Progenitor cell of endocrine pancreas (in vitro differentiated cells): ENCODE data around the gene TPM1. TPM values are rescaled to one million over a fixed set of nuclear protein-coding genes. Genes with fewer than 3 reads are reported as not detected.

ENCODE experiments used
- DNase-seq: peaks from one replicate; pipeline ENCODE4 v3.0.0; 2021; ENCODE audit warnings: low spot score; ENCODE audit not compliant: unreplicated experiment
- H3K27ac Mint-ChIP-seq: 2 replicates; pipeline ENCODE4 v1.8.0; 2021; ENCODE audit warnings: mild to moderate bottlenecking, moderate library complexity, mixed read lengths
- H3K27me3 Mint-ChIP-seq: 2 replicates; pipeline ENCODE4 v1.8.0; 2021; ENCODE audit warnings: mixed read lengths
- H3K36me3 Mint-ChIP-seq: 2 replicates; pipeline ENCODE4 v1.8.0; 2022; ENCODE audit warnings: mixed read lengths; ENCODE audit not compliant: insufficient read depth
- H3K4me1 Mint-ChIP-seq: 2 replicates; pipeline ENCODE4 v1.8.0; 2021; ENCODE audit warnings: low read depth, mixed read lengths
- H3K4me3 Mint-ChIP-seq: 2 replicates; pipeline ENCODE4 v1.8.0; 2021; ENCODE audit warnings: low read depth, mild to moderate bottlenecking, moderate library complexity, mixed read lengths
- H3K9me3 Mint-ChIP-seq: 2 replicates; pipeline ENCODE4 v1.8.0; 2021; ENCODE audit warnings: low read depth, mixed read lengths
- total RNA-seq: library from RNA; stranded (reverse); gene quantifications from 2 replicates; pipeline ENCODE4 v1.2.1, GENCODE V29; 2021
- TF ChIP-seq, protein P1 (sequence below): fragments of 200-600 bp; sonication (generic); IDR thresholded peaks from one replicate; pipeline ENCODE4 v1.5.0; 2021; ENCODE audit warnings: antibody characterized with exemption, mild to moderate bottlenecking; ENCODE audit not compliant: unreplicated experiment

TPM1 gene
- total RNA-seq, 1 donor from 2014 or later = 284 TPM

- H3K9me3 Mint-ChIP-seq = no peaks in the 10 kb centered on the region
- peaks cover 12% of the 10 kb centered on the region for H3K36me3 Mint-ChIP-seq
- H3K4me1 Mint-ChIP-seq = peaks cover 24% of the 10 kb centered on the region
- TF ChIP-seq, protein P1, sequence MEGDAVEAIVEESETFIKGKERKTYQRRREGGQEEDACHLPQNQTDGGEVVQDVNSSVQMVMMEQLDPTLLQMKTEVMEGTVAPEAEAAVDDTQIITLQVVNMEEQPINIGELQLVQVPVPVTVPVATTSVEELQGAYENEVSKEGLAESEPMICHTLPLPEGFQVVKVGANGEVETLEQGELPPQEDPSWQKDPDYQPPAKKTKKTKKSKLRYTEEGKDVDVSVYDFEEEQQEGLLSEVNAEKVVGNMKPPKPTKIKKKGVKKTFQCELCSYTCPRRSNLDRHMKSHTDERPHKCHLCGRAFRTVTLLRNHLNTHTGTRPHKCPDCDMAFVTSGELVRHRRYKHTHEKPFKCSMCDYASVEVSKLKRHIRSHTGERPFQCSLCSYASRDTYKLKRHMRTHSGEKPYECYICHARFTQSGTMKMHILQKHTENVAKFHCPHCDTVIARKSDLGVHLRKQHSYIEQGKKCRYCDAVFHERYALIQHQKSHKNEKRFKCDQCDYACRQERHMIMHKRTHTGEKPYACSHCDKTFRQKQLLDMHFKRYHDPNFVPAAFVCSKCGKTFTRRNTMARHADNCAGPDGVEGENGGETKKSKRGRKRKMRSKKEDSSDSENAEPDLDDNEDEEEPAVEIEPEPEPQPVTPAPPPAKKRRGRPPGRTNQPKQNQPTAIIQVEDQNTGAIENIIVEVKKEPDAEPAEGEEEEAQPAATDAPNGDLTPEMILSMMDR = no peak
- no peak overlapping the region for H3K27ac Mint-ChIP-seq
- H3K4me3 Mint-ChIP-seq = no peak overlapping the region
- DNase-seq = no peak
- H3K27me3 Mint-ChIP-seq = peaks cover 9% of the 10 kb centered on the region
These were observed 30.3 kb downstream of the TPM1 start for GRCh38 chr15:63072809-63073277.

- no peak for DNase-seq
- H3K4me3 Mint-ChIP-seq = no peak overlapping the region
- no peaks in the 10 kb centered on the region for H3K9me3 Mint-ChIP-seq
- peak overlapping the region; percentile 60 for H3K27ac Mint-ChIP-seq
- peaks cover 25% of the 10 kb centered on the region for H3K4me1 Mint-ChIP-seq
- H3K27me3 Mint-ChIP-seq = peaks cover 9% of the 10 kb centered on the region
- TF ChIP-seq, protein P1 = no peak
- peaks cover 7% of the 10 kb centered on the region for H3K36me3 Mint-ChIP-seq
These were observed 31.1 kb downstream of the TPM1 start for GRCh38 chr15:63073497-63074172.

DNA sequence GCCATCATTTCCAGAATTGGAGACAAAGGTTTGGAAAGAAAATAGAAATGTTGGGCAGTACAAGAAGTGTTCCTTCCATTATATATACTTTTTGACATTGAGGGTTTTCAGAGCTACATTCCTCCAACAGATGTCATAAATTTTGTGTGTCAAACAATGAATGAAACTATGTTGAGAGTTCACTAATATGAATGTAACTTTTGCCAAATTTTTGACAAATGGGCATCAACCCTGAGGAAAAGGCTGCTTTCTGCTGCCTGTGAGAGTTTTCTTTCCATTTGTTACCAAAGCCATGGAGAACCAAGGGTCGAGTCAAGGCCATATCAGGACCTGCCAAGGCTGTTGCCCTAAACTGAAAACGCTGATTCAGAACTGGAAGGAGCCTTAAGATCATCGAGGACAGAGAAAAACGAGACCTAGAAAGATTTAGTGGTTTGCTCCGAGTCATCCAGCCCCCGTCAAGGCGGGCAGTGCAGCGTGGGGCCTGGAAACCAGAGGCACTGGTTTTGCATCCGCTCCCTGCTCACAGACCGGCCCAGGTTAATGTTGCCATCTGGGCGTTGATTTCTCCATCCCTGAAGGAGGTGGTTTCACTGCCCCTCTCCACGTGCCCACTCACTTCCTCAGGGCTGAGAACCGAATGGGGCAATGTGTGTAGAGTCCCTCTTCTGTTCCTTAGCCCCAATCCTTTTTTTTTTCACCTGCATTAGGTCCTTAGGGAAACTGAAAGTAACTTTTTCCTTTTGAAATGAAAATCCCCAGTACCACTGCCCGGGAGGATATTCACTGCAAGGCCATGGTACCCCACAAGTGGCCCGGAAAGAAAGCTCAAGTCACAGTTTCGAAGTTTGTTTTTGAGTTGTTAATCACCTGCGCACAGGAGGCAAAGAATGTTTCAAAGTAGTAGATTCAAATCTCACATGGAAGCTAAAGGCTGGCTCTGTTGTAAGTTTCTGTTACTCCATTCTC, 32.8 kb downstream of the TPM1 start:
- peaks cover 28% of the 10 kb centered on the region for H3K4me1 Mint-ChIP-seq
- no peak for DNase-seq
- TF ChIP-seq, protein P1 = no peak
- no peak overlapping the region for H3K4me3 Mint-ChIP-seq
- H3K9me3 Mint-ChIP-seq = no peaks in the 10 kb centered on the region
- H3K27me3 Mint-ChIP-seq = peaks cover 9% of the 10 kb centered on the region
- peaks cover 3% of the 10 kb centered on the region for H3K36me3 Mint-ChIP-seq
- H3K27ac Mint-ChIP-seq = no peak overlapping the region

DNA sequence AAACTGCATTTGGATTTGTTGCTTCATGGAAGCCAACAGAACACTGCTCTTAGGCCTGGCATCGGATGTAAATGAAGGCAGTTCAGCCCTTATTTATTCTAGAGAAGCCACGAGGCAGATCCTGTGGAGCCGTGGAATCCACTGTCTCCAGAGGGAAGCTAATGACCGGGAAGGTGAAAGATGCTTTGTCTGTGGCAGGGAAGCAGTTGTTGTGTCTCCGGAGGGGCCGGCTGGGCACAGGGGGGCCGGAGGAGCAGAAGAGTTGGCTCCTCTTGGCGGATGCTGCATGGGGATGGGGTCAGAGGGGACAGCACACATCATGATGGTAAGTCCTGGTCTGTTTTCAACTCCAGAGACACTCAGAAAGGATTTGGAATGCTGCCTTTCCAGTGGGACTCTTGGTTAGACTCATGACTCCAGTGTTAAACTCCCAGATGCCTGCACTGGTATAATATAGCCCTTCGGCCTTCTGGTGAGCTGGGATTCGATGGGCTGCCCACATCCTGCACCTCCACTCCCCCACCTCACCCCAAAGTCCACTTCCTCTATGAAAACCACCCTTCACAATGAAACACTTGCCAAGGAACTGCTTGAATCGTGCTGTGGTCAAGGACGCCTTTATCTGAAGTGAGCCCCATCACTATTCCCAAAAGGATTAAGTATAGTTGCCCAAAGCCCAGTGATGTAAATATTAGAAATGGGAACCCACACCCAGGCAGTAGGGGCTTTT, 33.6 kb downstream of the TPM1 start:
- peaks cover 9% of the 10 kb centered on the region for H3K27me3 Mint-ChIP-seq
- TF ChIP-seq, protein P1 = no peak
- H3K4me3 Mint-ChIP-seq = no peak overlapping the region
- no peak overlapping the region for H3K27ac Mint-ChIP-seq
- H3K4me1 Mint-ChIP-seq = peaks cover 27% of the 10 kb centered on the region
- DNase-seq = no peak
- no peaks in the 10 kb centered on the region for H3K9me3 Mint-ChIP-seq
- peaks cover 3% of the 10 kb centered on the region for H3K36me3 Mint-ChIP-seq

- no peak for DNase-seq
- H3K36me3 Mint-ChIP-seq = peaks cover 3% of the 10 kb centered on the region
- no peaks in the 10 kb centered on the region for H3K9me3 Mint-ChIP-seq
- no peak overlapping the region for H3K27ac Mint-ChIP-seq
- no peak overlapping the region for H3K4me3 Mint-ChIP-seq
- TF ChIP-seq, protein P1 = no peak
- H3K27me3 Mint-ChIP-seq = peaks cover 9% of the 10 kb centered on the region
- H3K4me1 Mint-ChIP-seq = peaks cover 29% of the 10 kb centered on the region
These were observed 34.1 kb downstream of the TPM1 start for GRCh38 chr15:63076714-63077046.
